GM23248 (cell line): ENCODE data around the gene TGIF1.

Experiments
- EZH2 ChIP-seq: fragments of 200-600 bp; sonication (generic); IDR thresholded peaks from 2 replicates; pipeline ENCODE4 v1.6.1; 2018; ENCODE audit warnings: antibody characterized with exemption, mild to moderate bottlenecking; ENCODE audit not compliant: insufficient read depth, poor library complexity, severe bottlenecking
- EZH2phosphoT487 ChIP-seq: fragments of 200-600 bp; sonication (generic); IDR thresholded peaks from 2 replicates; pipeline ENCODE4 v1.6.1; 2018; ENCODE audit warnings: antibody characterized with exemption, moderate library complexity, mild to moderate bottlenecking, low read depth; ENCODE audit not compliant: insufficient read depth

DNA sequence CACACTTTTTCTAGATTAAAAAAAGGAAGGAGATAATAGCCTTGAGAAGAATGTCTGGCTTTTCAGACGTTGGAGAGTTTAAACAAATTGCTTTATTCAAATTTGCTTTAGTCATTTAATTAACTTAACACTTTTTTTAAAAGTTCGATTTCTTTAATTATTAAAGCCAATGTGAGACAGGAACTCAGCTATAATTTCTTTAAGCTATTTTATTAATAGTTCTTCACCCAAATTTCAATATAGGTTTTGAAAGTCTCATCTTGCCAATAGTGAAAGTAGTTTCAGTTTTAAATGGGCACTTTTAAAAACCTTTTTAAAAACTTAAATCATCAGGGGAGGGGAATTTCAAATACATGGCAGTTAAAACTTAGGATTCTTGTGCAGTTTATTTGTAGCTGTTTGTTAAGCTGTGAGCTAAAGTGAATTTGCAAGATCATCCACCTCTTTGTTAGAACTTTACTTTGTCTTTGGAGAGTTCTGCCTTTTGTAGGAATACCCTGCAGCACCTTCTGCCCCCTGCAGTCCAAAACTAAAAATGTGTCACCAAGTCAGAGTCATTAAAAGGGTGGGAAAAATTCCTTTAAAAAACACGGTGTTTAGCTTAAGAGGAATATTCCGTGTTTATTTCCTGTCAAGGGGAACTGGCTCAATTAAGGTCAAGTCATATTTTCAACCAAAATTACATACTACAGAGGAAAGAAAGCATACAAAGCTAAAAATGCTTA, 4.6 kb downstream of the TGIF1 start:
- TF ChIP-seq EZH2 = no peak
- TF ChIP-seq EZH2phosphoT487 = no peak
